ENCODE measurements around the gene HPN. TPM values are rescaled to one million over a fixed set of nuclear protein-coding genes. Genes with fewer than 3 reads are reported as not detected.
"Not testable (repeated sequence)": the region's sequence is repeated elsewhere in the genome, so short reads cannot be mapped to it uniquely, and the experiment has no call there.

The HPN gene
- total RNA-seq, 1 donor from 2014 or later = not detected

- no peak for DNase-seq (ENCODE audit: extremely low read depth, low read depth, low spot score)
Observed at GRCh38 chr19:35027009-35027408, 14.5 kb upstream of the HPN start.

GRCh38 chr19:35027851-35028599 lies 13.5 kb upstream of the HPN start:
- no peak for DNase-seq (ENCODE audit: extremely low read depth, low read depth, low spot score)

- DNase-seq (ENCODE audit: extremely low read depth, low read depth, low spot score) = not testable (repeated sequence)
Observed at GRCh38 chr19:35028600-35028885, 13.0 kb upstream of the HPN start.

- DNase-seq (ENCODE audit: extremely low read depth, low read depth, low spot score) = not testable (repeated sequence)
Observed at GRCh38 chr19:35029275-35029736, 12.2 kb upstream of the HPN start.

- DNase-seq (ENCODE audit: extremely low read depth, low read depth, low spot score) = no peak
Observed at GRCh38 chr19:35029737-35030256, 11.7 kb upstream of the HPN start.

- DNase-seq (ENCODE audit: extremely low read depth, low read depth, low spot score) = no peak
Observed at GRCh38 chr19:35030257-35031071, 11.1 kb upstream of the HPN start, which contains the start of gene SCN1B. Gene SCN1B, plus strand, starts transcription at chr19:35030470. Its CDS starts 351 bp downstream, at chr19:35030821.

GRCh38 chr19:35031072-35031881 lies 10.2 kb upstream of the HPN start:
- DNase-seq (ENCODE audit: extremely low read depth, low read depth, low spot score) = no peak

- DNase-seq (ENCODE audit: extremely low read depth, low read depth, low spot score) = no peak
Observed at GRCh38 chr19:35032356-35032865, 9.1 kb upstream of the HPN start.

- DNase-seq (ENCODE audit: extremely low read depth, low read depth, low spot score) = no peak
Observed at GRCh38 chr19:35033067-35034004, 8.2 kb upstream of the HPN start.

GRCh38 chr19:35034005-35034502 lies 7.5 kb upstream of the HPN start:
- no peak for DNase-seq (ENCODE audit: extremely low read depth, low read depth, low spot score)

GRCh38 chr19:35034588-35035382 lies 6.7 kb upstream of the HPN start:
- DNase-seq (ENCODE audit: extremely low read depth, low read depth, low spot score) = no peak

GRCh38 chr19:35037716-35038622 lies 3.6 kb upstream of the HPN start:
- DNase-seq (ENCODE audit: extremely low read depth, low read depth, low spot score) = no peak

- no peak for DNase-seq (ENCODE audit: extremely low read depth, low read depth, low spot score)
Observed at GRCh38 chr19:35038623-35039512, 2.7 kb upstream of the HPN start.

GRCh38 chr19:35039881-35040825 lies 1.4 kb upstream of the HPN start:
- no peak for DNase-seq (ENCODE audit: extremely low read depth, low read depth, low spot score)

- no peak for DNase-seq (ENCODE audit: extremely low read depth, low read depth, low spot score)
Observed at GRCh38 chr19:35040826-35041547, 534 bp upstream of the HPN start.
